ENCODE results near the gene SCAF4. TPM values are rescaled to one million over a fixed set of nuclear protein-coding genes. Genes with fewer than 3 reads are reported as not detected.

SCAF4 gene
- total RNA-seq, 1 donor from 2014 or later: 32.9 TPM

GRCh38 chr21:31668651-31669491 lies 63.0 kb downstream of the SCAF4 start:
- no peaks in the 10 kb centered on the region for H3K4me1 ChIP-seq (ENCODE audit: insufficient read depth, low read length)
- H3K27me3 ChIP-seq (ENCODE audit: insufficient read depth, low read length): no peaks in the 10 kb centered on the region
- Mint-ChIP-seq H3K27ac (ENCODE audit: unreplicated experiment) (no peak overlapping the region), H3K36me3 (ENCODE audit: low read depth, unreplicated experiment) (peaks cover 4% of the 10 kb centered on the region), H3K4me3 (ENCODE audit: unreplicated experiment) (no peak overlapping the region), H3K9me3 (ENCODE audit: unreplicated experiment) (no peaks in the 10 kb centered on the region), H3K4me1 (ENCODE audit: low read depth, unreplicated experiment) (peaks cover 19% of the 10 kb centered on the region), H3K27me3 (ENCODE audit: low read depth, unreplicated experiment) (no peaks in the 10 kb centered on the region)
- no peak overlapping the region for H3K4me2 ChIP-seq (ENCODE audit: low read length)
- H3K79me2 ChIP-seq (ENCODE audit: insufficient read depth, low read length): peaks cover 13% of the 10 kb centered on the region
- H3K27ac ChIP-seq (ENCODE audit: low read depth, low read length): no peak overlapping the region
- peaks cover 23% of the 10 kb centered on the region for H4K20me1 ChIP-seq (ENCODE audit: insufficient read depth, low read length)
- peaks cover 34% of the 10 kb centered on the region for H3K36me3 ChIP-seq (ENCODE audit: insufficient read depth, low read length)
- H3K9me3 ChIP-seq (ENCODE audit: insufficient read depth, low read depth, low read length): no peaks in the 10 kb centered on the region
- no peak for FAIRE-seq
- H2AFZ ChIP-seq (ENCODE audit: low read depth, low read length): no peak overlapping the region
- DNase-seq (ENCODE audit: low read depth): no peak
- no peak overlapping the region for H3K4me3 ChIP-seq (ENCODE audit: insufficient read depth, low read depth, low read length)
- no peak for TF ChIP-seq CTCF (IDR thresholded peaks at IDR 0.05; ENCODE audit: insufficient read depth, low read depth, low read length)
- no peak for TF ChIP-seq EZH2 (IDR thresholded peaks at IDR 0.05; ENCODE audit: insufficient read depth, low read length)
- H3K9ac ChIP-seq (ENCODE audit: low read length): no peak overlapping the region

GRCh38 chr21:31667639-31668038 lies 64.3 kb downstream of the SCAF4 start:
- DNase-seq (ENCODE audit: low read depth): no peak
- Histone ChIP-seq H3K79me2 (ENCODE audit: insufficient read depth, low read length) (peaks cover 24% of the 10 kb centered on the region), H3K27me3 (ENCODE audit: insufficient read depth, low read length) (no peaks in the 10 kb centered on the region), H3K9ac (ENCODE audit: low read length) (no peak overlapping the region), H3K27ac (ENCODE audit: low read depth, low read length) (no peak overlapping the region), H2AFZ (ENCODE audit: low read depth, low read length) (no peak overlapping the region), H4K20me1 (ENCODE audit: insufficient read depth, low read length) (peaks cover 34% of the 10 kb centered on the region), H3K9me3 (ENCODE audit: insufficient read depth, low read depth, low read length) (no peaks in the 10 kb centered on the region), H3K4me2 (ENCODE audit: low read length) (no peak overlapping the region), H3K4me3 (ENCODE audit: insufficient read depth, low read depth, low read length) (no peak overlapping the region), H3K36me3 (ENCODE audit: insufficient read depth, low read length) (peaks cover 36% of the 10 kb centered on the region), H3K4me1 (ENCODE audit: insufficient read depth, low read length) (no peaks in the 10 kb centered on the region)
- no peak for FAIRE-seq
- H3K9me3 Mint-ChIP-seq (ENCODE audit: unreplicated experiment): no peaks in the 10 kb centered on the region
- peaks cover 4% of the 10 kb centered on the region for H3K36me3 Mint-ChIP-seq (ENCODE audit: low read depth, unreplicated experiment)
- no peak overlapping the region for H3K27ac Mint-ChIP-seq (ENCODE audit: unreplicated experiment)
- H3K4me1 Mint-ChIP-seq (ENCODE audit: low read depth, unreplicated experiment): peaks cover 19% of the 10 kb centered on the region
- TF ChIP-seq CTCF (IDR thresholded peaks at IDR 0.05; ENCODE audit: insufficient read depth, low read depth, low read length): no peak
- no peak for TF ChIP-seq EZH2 (IDR thresholded peaks at IDR 0.05; ENCODE audit: insufficient read depth, low read length)
- no peaks in the 10 kb centered on the region for H3K27me3 Mint-ChIP-seq (ENCODE audit: low read depth, unreplicated experiment)
- H3K4me3 Mint-ChIP-seq (ENCODE audit: unreplicated experiment): no peak overlapping the region

GRCh38 chr21:31667132-31667531 lies 64.8 kb downstream of the SCAF4 start:
- H3K27ac ChIP-seq (ENCODE audit: low read depth, low read length): no peak overlapping the region
- H3K9me3 ChIP-seq (ENCODE audit: insufficient read depth, low read depth, low read length): no peaks in the 10 kb centered on the region
- H3K27me3 Mint-ChIP-seq (ENCODE audit: low read depth, unreplicated experiment): no peaks in the 10 kb centered on the region
- no peak overlapping the region for H3K4me3 ChIP-seq (ENCODE audit: insufficient read depth, low read depth, low read length)
- FAIRE-seq (no peak), DNase-seq (ENCODE audit: low read depth) (no peak)
- TF ChIP-seq CTCF (IDR thresholded peaks at IDR 0.05; ENCODE audit: insufficient read depth, low read depth, low read length) (no peak), EZH2 (IDR thresholded peaks at IDR 0.05; ENCODE audit: insufficient read depth, low read length) (no peak)
- no peaks in the 10 kb centered on the region for H3K27me3 ChIP-seq (ENCODE audit: insufficient read depth, low read length)
- H2AFZ ChIP-seq (ENCODE audit: low read depth, low read length): no peak overlapping the region
- no peak overlapping the region for H3K4me3 Mint-ChIP-seq (ENCODE audit: unreplicated experiment)
- H3K36me3 Mint-ChIP-seq (ENCODE audit: low read depth, unreplicated experiment): peaks cover 4% of the 10 kb centered on the region
- H3K27ac Mint-ChIP-seq (ENCODE audit: unreplicated experiment): no peak overlapping the region
- H3K79me2 ChIP-seq (ENCODE audit: insufficient read depth, low read length): peaks cover 28% of the 10 kb centered on the region
- no peak overlapping the region for H3K4me2 ChIP-seq (ENCODE audit: low read length)
- no peaks in the 10 kb centered on the region for H3K9me3 Mint-ChIP-seq (ENCODE audit: unreplicated experiment)
- H3K36me3 ChIP-seq (ENCODE audit: insufficient read depth, low read length): peaks cover 36% of the 10 kb centered on the region
- peaks cover 19% of the 10 kb centered on the region for H3K4me1 Mint-ChIP-seq (ENCODE audit: low read depth, unreplicated experiment)
- no peaks in the 10 kb centered on the region for H3K4me1 ChIP-seq (ENCODE audit: insufficient read depth, low read length)
- no peak overlapping the region for H3K9ac ChIP-seq (ENCODE audit: low read length)
- peaks cover 38% of the 10 kb centered on the region for H4K20me1 ChIP-seq (ENCODE audit: insufficient read depth, low read length)
